Measurements from ENCODE around the gene TSPAN16. TPM values are rescaled to one million over a fixed set of nuclear protein-coding genes. Genes with fewer than 3 reads are reported as not detected.

TSPAN16 gene, protein sequence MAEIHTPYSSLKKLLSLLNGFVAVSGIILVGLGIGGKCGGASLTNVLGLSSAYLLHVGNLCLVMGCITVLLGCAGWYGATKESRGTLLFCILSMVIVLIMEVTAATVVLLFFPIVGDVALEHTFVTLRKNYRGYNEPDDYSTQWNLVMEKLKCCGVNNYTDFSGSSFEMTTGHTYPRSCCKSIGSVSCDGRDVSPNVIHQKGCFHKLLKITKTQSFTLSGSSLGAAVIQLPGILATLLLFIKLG
- total RNA-seq (2021) = not detected in 2 replicates
- long read RNA-seq, partial matches to known transcripts = 0 of 5 reads
- long read RNA-seq, other reads (novel, unspliced or antisense) = 5 of 5 reads

DNA sequence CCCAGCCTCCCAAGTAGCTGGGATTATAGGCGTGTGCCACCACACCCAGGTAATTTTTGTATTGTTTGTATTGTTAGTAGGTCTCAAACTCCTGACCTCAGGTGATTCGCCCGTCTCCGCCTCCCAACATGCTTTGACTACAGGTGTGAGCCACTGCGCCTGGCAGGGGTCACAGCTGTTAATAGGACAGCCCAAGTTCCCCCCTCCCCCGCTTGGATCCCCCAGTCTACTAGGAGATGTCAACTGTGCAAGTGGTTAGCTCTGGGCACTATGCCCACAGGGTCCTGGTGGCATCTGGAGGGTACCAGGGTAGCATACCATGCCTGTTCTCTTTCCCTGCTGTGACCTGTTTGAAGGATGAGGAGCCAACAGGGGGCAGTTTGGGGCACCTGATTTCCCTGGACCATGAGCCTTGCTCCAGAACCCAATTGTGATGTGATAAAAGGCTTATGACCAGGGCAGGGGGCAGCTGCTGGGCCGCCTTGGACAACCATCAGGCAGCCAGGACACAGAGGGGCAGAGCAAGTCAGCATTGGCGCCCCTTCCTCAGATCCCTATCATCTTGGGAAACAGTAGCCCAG, at the start of gene TSPAN16:
Gene TSPAN16, plus strand, starts transcription at position 496 of the 581 bp plus-strand sequence. CDS start 138 bp downstream, outside the sequence.
- H3K79me1 ChIP-seq (ENCODE audit: insufficient read depth, low read depth, low read length, poor library complexity, severe bottlenecking) = no peaks in the 10 kb centered on the region
- no peak for DNase-seq
- H3K14ac ChIP-seq (ENCODE audit: insufficient read depth, low read length) = no peak within 1 kb of the TSS
- H3K9me3 ChIP-seq (ENCODE audit: control insufficient read depth, low read depth, low read length) = no peaks in the 10 kb centered on the region
- no peak within 1 kb of the TSS for H3K4me2 ChIP-seq (ENCODE audit: insufficient read depth, insufficient read length, low read length)
- H3K23ac ChIP-seq (ENCODE audit: insufficient read length, low read depth, low read length) = no peak within 1 kb of the TSS
- no peaks in the 10 kb centered on the region for H3K79me2 ChIP-seq (ENCODE audit: insufficient read depth, low read length)
- Mint-ChIP-seq H3K4me1 (peaks cover 7 to 22% of the 10 kb centered on the region in 2 experiments), H3K27me3 (ENCODE audit: low read depth) (peaks cover 7% of the 10 kb centered on the region), H3K9me3 (no peaks in the 10 kb centered on the region), H3K4me3 (no peak within 1 kb of the TSS), H3K36me3 (ENCODE audit: insufficient read depth in 1 of 3, low read depth in 3 of 3) (no peaks in the 10 kb centered on the region; a peak in 3 of 7 replicates), H3K27ac (no peak within 1 kb of the TSS; a peak in 1 of 7 replicates)
- H3K27me3 ChIP-seq (ENCODE audit: insufficient read depth, low read length) = no peaks in the 10 kb centered on the region
- peaks cover 4% of the 10 kb centered on the region for H4K20me1 ChIP-seq (ENCODE audit: control insufficient read depth, insufficient read depth, insufficient read length)
- H2BK12ac ChIP-seq (ENCODE audit: insufficient read length, low read depth, low read length) = no peak within 1 kb of the TSS
- no peak within 1 kb of the TSS for H3K18ac ChIP-seq (ENCODE audit: insufficient read length, low read depth, low read length)
- H3K23me2 ChIP-seq (ENCODE audit: insufficient read length, low read depth, low read length, poor library complexity, severe bottlenecking) = no peaks in the 10 kb centered on the region
- H3K4me1 ChIP-seq (ENCODE audit: insufficient read depth, low read length) = no peaks in the 10 kb centered on the region
- H2BK15ac ChIP-seq (ENCODE audit: low read depth, low read length) = no peak within 1 kb of the TSS
- H3K27ac ChIP-seq (ENCODE audit: insufficient read length, low read depth, low read length) = no peak within 1 kb of the TSS
- H3K4ac ChIP-seq (ENCODE audit: low read depth, low read length) = no peak within 1 kb of the TSS
- H4K91ac ChIP-seq (ENCODE audit: insufficient read length, low read depth, low read length) = no peak within 1 kb of the TSS
- no peak within 1 kb of the TSS for H2BK120ac ChIP-seq (ENCODE audit: low read depth, low read length, poor library complexity, severe bottlenecking)
- H2AFZ ChIP-seq (ENCODE audit: low read length) = no peak within 1 kb of the TSS
- WGBS (ENCODE audit: extremely low coverage, insufficient read length, low lambda C conversion rate) = no CpG with 5 or more reads among the region's 8 CpGs
- H3T11ph ChIP-seq (ENCODE audit: low read length) = no peak within 1 kb of the TSS
- H3K9ac ChIP-seq (ENCODE audit: extremely low read depth, insufficient read length, low read length) = no peak within 1 kb of the TSS
- H2BK5ac ChIP-seq (ENCODE audit: insufficient read length, low read length) = no peak within 1 kb of the TSS
- no peak within 1 kb of the TSS for H2BK20ac ChIP-seq (ENCODE audit: low read depth, low read length, poor library complexity, severe bottlenecking)
- no peak within 1 kb of the TSS for H4K8ac ChIP-seq (replicated peaks; ENCODE audit: insufficient read length, low read depth, low read length)
- TF ChIP-seq, protein P1, sequence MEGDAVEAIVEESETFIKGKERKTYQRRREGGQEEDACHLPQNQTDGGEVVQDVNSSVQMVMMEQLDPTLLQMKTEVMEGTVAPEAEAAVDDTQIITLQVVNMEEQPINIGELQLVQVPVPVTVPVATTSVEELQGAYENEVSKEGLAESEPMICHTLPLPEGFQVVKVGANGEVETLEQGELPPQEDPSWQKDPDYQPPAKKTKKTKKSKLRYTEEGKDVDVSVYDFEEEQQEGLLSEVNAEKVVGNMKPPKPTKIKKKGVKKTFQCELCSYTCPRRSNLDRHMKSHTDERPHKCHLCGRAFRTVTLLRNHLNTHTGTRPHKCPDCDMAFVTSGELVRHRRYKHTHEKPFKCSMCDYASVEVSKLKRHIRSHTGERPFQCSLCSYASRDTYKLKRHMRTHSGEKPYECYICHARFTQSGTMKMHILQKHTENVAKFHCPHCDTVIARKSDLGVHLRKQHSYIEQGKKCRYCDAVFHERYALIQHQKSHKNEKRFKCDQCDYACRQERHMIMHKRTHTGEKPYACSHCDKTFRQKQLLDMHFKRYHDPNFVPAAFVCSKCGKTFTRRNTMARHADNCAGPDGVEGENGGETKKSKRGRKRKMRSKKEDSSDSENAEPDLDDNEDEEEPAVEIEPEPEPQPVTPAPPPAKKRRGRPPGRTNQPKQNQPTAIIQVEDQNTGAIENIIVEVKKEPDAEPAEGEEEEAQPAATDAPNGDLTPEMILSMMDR (conservative IDR thresholded peaks at IDR 0.05) = peak; percentile 34; the same call in 2 of the 3 replicates
- no peak within 1 kb of the TSS for H4K5ac ChIP-seq (ENCODE audit: insufficient read length, low read depth, low read length)
- no peak within 1 kb of the TSS for H2AK5ac ChIP-seq (ENCODE audit: insufficient read length, low read length)
- H3K56ac ChIP-seq (ENCODE audit: insufficient read length, low read depth, low read length) = no peak within 1 kb of the TSS

All from H9 (cell line).